Activated CD8-positive, alpha-beta memory T cell treated with anti-CD3 and anti-CD28 coated beads for 24 hours (primary cell): Measurements from ENCODE around the gene LRP6.

Source experiments
- DNase-seq: peaks from one replicate; pipeline ENCODE4 v3.0.0-alpha.2; 2020

Gene LRP6

DNA sequence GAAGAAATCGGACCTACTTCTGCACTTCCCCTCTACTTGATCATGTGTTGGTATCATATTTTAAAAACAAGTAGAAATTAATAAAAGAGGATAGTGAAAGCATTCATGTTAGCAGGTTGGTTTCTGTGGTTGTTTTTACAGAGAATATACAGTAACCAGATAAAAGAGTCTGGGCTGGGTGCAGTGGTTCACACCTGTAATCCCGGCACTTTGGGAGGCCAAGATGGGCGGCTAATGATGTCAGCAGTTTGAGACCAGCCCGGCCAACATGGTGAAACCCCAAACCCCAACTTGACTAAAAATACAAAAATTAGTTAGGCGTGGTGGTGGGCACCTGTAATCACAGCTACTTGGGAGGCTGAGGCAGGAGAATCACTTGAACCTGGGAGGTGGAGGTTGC, 55.9 kb downstream of the LRP6 start:
- no peak for DNase-seq

DNA sequence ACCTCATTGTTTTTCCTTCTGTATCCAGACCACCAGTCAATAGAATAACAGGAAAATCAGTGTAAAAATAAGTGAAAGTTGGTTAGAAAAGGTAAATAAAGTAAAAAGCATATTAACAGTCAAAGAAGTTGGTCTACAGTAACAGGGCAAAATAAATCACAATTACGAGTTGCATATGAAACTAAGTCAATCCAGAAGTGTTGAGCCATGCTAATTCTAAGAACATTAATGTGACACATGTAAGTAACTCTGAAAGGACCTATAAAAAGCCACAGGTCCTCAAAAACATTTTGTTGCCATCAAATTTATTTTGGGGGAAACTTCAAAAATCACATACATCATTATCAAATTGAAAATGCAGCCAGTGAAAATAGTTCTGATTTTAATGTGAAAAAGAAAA, 56.4 kb downstream of the LRP6 start:
- DNase-seq = no peak

DNA sequence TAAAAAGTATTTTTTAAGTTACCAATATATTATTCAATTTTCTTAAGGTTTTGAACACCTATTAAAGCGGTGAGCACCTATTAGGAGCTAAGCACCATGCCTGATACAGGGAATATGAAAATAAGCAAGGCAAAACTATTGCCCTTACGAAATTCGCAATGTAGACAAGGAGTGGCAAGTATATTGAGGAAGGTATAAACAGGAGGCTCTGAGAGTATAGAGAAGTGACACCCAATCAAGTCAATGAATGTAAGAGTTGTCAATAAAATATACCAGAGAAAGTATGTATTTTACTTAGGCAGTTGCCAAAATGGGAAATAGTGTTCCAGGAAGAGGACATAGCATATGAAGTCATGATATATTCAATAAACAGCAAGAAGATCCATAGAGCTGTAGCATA, 57.2 kb downstream of the LRP6 start:
- DNase-seq = no peak

DNA sequence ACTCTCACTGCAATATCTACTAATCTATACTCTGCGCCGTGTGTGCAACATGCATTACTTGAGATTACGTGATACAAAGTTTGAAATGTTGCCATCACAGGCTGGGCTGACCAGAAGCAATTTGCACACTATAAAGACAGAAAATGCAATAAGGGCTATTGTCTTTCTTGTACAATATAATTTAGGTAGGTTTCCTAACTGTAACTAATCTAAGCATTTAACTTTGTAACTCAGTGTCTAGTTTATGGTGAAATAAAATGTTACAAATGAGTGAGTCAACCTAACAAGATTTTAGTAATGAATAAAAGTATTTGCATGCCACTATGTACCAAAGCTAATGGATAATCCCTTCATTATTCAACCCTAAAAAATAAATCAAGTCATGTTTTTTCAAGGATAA, 57.8 kb downstream of the LRP6 start:
- no peak for DNase-seq

DNA sequence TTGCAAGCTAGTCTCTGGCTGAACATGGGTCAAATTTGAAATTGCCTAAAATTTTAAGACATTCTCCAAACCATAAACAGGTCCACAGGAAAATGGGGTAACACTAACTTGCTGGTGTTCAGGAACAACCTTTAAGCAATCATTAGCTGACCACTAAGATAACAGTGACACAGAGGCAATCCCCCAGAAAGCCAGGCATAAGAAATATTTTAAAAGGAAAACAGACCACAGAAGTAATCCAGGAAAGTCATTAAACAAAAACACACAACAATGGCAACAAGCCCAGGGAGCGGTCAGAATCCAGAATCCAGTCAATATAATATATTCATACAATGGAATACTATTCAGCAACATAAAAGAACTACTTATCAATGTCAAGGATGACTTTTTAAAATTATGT, 59.1 kb downstream of the LRP6 start:
- no peak for DNase-seq

GRCh38 chr12:12206776-12207388, 60.0 kb downstream of the LRP6 start:
- no peak for DNase-seq

GRCh38 chr12:12202747-12203146, 64.1 kb downstream of the LRP6 start:
- DNase-seq = no peak

- DNase-seq = no peak
Observed at GRCh38 chr12:12202105-12202504, 64.7 kb downstream of the LRP6 start.

DNA sequence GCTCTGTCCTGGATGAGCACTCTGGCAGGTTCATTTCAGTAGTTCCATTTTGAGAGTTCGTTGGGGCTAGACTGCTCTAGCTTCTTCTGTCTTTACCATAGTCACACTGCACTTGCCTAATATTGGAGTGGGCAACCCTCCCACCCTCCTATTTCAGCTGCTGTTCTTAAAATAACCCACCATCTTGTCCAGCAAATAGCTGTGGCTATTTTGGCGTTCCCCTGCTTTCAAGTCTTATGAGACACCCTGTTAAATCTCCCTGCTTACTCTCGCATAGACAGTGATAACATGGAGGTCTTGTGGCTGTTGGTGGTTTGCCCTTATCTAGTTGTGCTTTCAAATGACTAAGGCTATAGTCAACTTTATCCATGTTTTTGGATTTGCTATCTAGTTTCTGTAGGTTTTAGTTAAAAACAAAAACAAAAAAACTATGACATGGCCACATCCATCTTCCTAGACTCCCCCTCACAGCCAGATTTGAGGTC, 65.5 kb downstream of the LRP6 start:
- no peak for DNase-seq

GRCh38 chr12:12200363-12200762, 66.5 kb downstream of the LRP6 start:
- DNase-seq = no peak

- no peak for DNase-seq
Observed at GRCh38 chr12:12198124-12198523, 68.7 kb downstream of the LRP6 start.

- no peak for DNase-seq
Observed at GRCh38 chr12:12197128-12197527, 69.7 kb downstream of the LRP6 start.

DNA sequence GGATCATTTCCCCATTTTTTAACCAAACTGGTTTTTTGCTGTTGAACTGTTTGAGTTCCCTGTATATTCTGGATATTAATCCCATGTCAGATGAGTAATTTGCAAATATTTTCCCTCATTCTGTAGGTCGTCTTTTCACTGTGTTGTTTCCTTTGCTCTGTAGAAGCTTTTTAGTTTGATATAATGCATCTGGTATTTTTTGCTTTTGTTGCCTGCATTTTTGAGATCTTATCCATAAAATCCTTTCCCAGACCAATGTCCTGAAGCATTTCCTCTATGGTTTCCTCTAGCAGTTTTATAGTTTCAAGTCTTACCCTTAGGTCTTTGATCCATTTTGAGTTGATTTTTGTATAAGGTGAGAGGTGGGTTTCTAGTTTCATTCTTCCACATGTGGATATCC, 71.3 kb downstream of the LRP6 start:
- no peak for DNase-seq

GRCh38 chr12:12195081-12195480, 71.8 kb downstream of the LRP6 start:
- no peak for DNase-seq

DNA sequence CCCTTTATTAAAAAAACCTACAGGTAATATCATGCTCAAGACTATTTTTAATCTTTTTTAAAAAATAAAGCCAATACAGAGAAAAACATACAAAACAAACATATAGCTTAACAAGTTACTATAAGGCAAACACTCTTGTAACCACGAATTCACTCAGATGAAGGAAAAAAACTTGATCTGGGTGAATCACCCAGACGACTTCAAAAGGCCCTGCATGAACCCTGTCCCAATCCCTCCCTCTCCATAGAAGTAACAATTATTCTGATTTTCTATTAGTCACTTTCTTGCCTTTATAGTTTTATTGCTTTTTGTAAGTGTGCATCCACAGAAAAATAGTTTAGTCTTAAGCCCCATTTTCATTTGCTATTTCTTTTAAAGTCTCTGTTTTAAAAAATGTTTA, 72.6 kb downstream of the LRP6 start:
- no peak for DNase-seq

DNA sequence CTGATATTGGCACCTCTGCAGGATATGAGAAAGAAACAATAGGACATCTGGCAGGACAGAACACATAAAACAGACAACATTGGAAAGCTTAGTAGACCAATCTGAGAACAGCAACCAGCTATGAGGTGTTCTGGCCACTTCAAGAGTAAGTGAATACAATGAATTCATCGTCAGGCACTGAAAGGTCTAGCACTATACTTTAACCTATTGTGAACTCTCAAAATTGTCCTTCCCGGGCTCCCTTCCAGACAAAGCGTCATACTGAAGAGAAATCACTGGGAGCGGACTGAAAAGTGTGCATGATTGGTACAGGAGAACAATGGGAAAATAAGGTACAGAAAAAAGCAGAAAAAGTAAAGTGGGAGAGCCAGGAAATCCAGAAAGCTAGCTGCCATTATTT, 75.8 kb downstream of the LRP6 start:
- no peak for DNase-seq

DNA sequence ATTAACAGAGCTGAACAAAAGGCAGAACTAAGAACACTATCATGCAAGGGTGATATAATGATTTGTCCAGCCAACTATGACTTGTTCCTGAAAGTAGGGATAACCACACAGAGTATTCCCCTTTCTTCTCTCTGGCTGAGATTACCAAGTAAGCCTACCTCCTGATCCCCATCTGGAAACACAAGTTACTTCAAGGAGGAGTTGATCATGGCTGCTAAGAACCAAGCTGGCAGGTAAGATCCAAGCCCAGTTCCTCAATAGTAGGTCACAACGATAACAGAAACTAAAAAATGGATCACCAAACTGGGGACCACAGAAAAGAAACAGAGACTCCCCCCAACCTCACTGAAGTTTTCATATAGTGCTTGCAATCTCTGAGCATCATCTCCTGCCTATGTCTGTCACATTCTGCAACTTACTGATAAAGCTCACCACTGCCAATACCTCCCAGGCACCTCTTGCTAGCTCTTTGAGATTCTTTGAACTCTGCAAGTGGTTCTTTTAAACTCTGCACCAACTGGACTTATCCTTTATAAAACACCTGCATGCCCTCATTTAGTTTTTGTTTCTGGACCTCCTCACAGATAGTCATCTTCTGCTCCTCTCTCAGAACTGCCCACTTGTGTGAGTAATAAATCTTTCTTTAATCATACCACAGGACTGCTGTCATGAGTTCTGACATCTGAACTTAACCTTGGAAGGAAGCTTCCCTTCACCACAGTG, 76.6 kb downstream of the LRP6 start:
- DNase-seq = no peak

GRCh38 chr12:12185414-12185813, 81.4 kb downstream of the LRP6 start:
- no peak for DNase-seq

DNA sequence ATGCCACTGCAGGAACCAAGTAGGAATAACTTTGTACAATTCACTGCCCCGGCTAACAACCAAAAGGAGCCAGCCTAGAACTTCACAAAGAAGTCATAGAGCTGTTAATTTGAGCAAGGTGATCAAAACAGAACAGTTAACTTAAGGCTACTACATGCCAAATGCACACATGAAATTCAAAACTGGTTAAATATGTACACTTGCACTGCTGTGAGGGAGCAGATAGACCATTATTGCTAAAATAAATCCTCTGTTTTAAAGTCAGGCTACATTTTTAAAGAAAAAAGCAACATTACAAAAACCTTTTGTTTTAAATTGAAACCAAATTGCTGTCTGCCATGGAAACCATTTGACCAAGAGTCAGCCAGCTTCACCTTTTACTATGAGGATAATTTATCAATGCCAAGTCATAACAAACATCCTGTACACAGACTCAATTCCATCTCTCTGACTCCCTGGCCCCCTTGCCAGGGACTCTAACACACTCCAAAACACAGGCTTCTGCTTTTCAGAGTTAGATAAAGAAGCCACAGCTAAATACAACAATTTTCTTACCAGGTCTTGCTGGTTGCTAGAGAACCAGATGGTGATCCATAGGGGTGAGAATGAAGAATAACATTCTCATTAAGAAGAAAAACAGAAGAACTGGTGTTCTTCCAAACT, 84.0 kb downstream of the LRP6 start:
- DNase-seq = no peak

DNA sequence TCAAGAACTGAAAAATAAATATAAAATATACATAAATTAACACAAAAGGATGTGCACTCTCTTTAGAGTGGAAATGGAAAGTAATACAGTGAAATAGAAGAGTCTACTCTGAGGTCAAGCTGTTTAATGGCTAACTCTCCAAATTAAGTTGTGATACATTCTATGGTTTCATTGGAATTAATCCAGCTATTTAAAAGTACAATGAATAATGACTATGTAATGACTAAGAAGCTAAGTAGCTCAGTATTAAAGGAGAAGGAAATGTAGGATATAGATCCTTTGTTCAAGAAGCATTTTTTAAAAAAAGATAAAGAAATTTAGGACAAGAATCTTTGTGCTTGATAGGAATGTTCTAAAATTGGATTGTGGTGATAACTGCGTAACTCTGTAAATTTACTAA, 85.3 kb downstream of the LRP6 start:
- DNase-seq = no peak

DNA sequence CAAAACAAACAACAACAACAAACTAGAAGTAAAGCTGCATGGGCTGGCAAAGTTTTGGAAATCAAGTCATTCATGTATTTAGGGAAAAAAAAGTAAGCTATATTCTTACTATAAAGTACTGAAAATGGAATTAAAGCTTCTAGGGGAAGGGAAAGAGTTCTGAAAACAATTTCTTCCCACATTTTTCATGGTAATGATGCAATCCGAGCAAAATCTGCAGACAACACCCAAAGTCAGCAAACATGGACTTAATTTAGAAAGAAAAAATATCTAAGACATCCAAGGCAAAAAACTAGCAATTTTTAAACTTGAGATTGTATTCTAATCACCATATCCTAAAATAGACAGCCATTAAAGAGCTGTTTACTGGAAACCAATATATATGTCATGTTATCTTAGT, 86.3 kb downstream of the LRP6 start:
- DNase-seq = no peak

- no peak for DNase-seq
Observed at GRCh38 chr12:12180136-12180535, 86.7 kb downstream of the LRP6 start.

- no peak for DNase-seq
Observed at GRCh38 chr12:12178559-12178958, 88.3 kb downstream of the LRP6 start.

GRCh38 chr12:12176402-12176801, 90.4 kb downstream of the LRP6 start:
- no peak for DNase-seq
